SH-SY5Y (cell line): ENCODE data around the gene RBM38.

Experiments used
- GATA2 ChIP-seq: IDR thresholded peaks from 2 replicates; pipeline ENCODE4 v1.6.1; 2011; ENCODE audit warnings: mild to moderate bottlenecking, low read depth, low read length
- GATA3 ChIP-seq: IDR thresholded peaks from 2 replicates; pipeline ENCODE4 v1.6.1; 2011; ENCODE audit warnings: low read depth, mild to moderate bottlenecking, low read length, moderate library complexity

DNA sequence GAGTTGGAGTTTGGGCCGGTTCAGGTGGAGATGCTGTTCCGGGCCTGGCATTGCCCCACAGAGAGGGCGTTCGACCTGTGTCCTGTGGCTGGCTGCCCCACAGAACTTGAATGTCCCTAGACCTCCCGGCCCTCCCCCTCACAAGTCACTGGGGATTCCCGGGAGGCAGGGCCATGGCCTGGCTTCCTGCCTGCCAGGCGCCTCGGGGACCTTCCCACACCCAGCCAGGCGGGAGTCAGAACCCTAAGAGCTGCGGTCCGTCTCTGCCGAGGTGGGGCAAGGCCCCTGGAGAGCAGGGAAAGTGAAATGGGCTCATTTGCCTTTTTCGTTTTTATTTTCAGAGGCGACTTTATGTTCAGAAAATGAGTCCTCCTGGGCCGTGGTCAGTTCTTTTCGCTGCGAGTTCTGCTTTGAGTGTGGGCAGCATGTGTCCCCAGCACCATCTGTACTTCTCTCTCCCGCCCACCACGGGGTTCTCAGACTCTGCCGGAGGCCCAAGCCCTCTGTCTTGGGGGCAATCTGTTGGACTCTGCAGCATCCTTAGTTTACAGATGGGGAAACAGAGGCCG is 8.5 kb downstream of the RBM38 start:
- no peak for TF ChIP-seq GATA3
- TF ChIP-seq GATA2: no peak
